Stimulated activated CD8-positive, alpha-beta memory T cell treated with anti-CD3 and anti-CD28 coated beads, Interleukin-12 subunit alpha, Interleukin-12 subunit beta, amount 100 ng/mL, for 4 hours (primary cell): Measurements from ENCODE around the gene METTL16.
"Not testable (repeated sequence)": the region's sequence is repeated elsewhere in the genome, so short reads cannot be mapped to it uniquely, and the experiment has no call there.

Experiments used
- DNase-seq: peaks from one replicate; pipeline ENCODE4 v3.0.0-alpha.2; 2020; ENCODE audit warnings: low read depth

The METTL16 gene

GRCh38 chr17:2502871-2503580 is 8.7 kb downstream of the METTL16 start:
- no peak for DNase-seq

- no peak for DNase-seq
Observed at GRCh38 chr17:2500446-2500845, 11.2 kb downstream of the METTL16 start.

- DNase-seq: not testable (repeated sequence)
Observed at GRCh38 chr17:2489286-2489685, 22.4 kb downstream of the METTL16 start.

GRCh38 chr17:2487306-2487705 is 24.4 kb downstream of the METTL16 start:
- DNase-seq: no peak

- not testable (repeated sequence) for DNase-seq
Observed at GRCh38 chr17:2486709-2487108, 25.0 kb downstream of the METTL16 start.

- no peak for DNase-seq
Observed at GRCh38 chr17:2485970-2486369, 25.7 kb downstream of the METTL16 start.

- no peak for DNase-seq
Observed at GRCh38 chr17:2485543-2485942, 26.1 kb downstream of the METTL16 start.

GRCh38 chr17:2484876-2485275 is 26.8 kb downstream of the METTL16 start:
- no peak for DNase-seq

GRCh38 chr17:2483084-2483483 is 28.6 kb downstream of the METTL16 start:
- DNase-seq: no peak

- DNase-seq: no peak
Observed at GRCh38 chr17:2482218-2482617, 29.5 kb downstream of the METTL16 start.

- DNase-seq: no peak
Observed at GRCh38 chr17:2481760-2482159, 29.9 kb downstream of the METTL16 start.

- DNase-seq: no peak
Observed at GRCh38 chr17:2478458-2478857, 33.2 kb downstream of the METTL16 start.

- DNase-seq: no peak
Observed at GRCh38 chr17:2475056-2475455, 36.6 kb downstream of the METTL16 start.

GRCh38 chr17:2474371-2474770 is 37.3 kb downstream of the METTL16 start:
- DNase-seq: no peak

- no peak for DNase-seq
Observed at GRCh38 chr17:2468270-2468669, 43.4 kb downstream of the METTL16 start.

- no peak for DNase-seq
Observed at GRCh38 chr17:2466931-2467330, 44.8 kb downstream of the METTL16 start.

GRCh38 chr17:2462481-2462880 is 49.2 kb downstream of the METTL16 start:
- no peak for DNase-seq

GRCh38 chr17:2459917-2460271 is 51.8 kb downstream of the METTL16 start:
- DNase-seq: no peak

GRCh38 chr17:2457913-2458312 is 53.8 kb downstream of the METTL16 start:
- DNase-seq: no peak

GRCh38 chr17:2456475-2456874 is 55.2 kb downstream of the METTL16 start:
- DNase-seq: no peak

- no peak for DNase-seq
Observed at GRCh38 chr17:2455956-2456355, 55.7 kb downstream of the METTL16 start.

GRCh38 chr17:2453866-2454265 is 57.8 kb downstream of the METTL16 start:
- no peak for DNase-seq

- DNase-seq: no peak
Observed at GRCh38 chr17:2453325-2453724, 58.4 kb downstream of the METTL16 start.

GRCh38 chr17:2452216-2452750 is 59.4 kb downstream of the METTL16 start:
- DNase-seq: no peak
